OCI-LY7 (cell line): Measurements from ENCODE around the gene TSPAN9. TPM values are rescaled to one million over a fixed set of nuclear protein-coding genes. Genes with fewer than 3 reads are reported as not detected.

Experiments
- BruUV-seq: library from RNA; stranded (reverse); fragments of 400-500 nt; replicated peaks from 2 replicates; lab custom pipeline; 2021; lab: Mats Ljungman, UMichigan
- CTCF ChIA-PET: fragments of 300-600 bp; sonication (Branson Sonifier 250); formaldehyde crosslinking; loops from one replicate; lab custom pipeline; 2022; ENCODE audit warnings: antibody characterized with exemption; ENCODE audit not compliant: unreplicated experiment; lab: Charles Lee
- POLR2A ChIA-PET: fragments of 300-600 bp; sonication (Branson Sonifier 250); formaldehyde crosslinking; loops from one replicate; lab custom pipeline; 2022; ENCODE audit warnings: antibody characterized with exemption; lab: Charles Lee
- DNase-seq: peaks from one replicate; pipeline ENCODE4 v3.0.0-alpha.2; 2015; ENCODE audit warnings: low spot score
- H2AFZ ChIP-seq: fragments of 200-600 bp; sonication (generic), shearing (Covaris generic); 2 replicates; pipeline ENCODE4 v1.6.1; 2014; ENCODE audit warnings: mild to moderate bottlenecking, antibody characterized with exemption, low read length, moderate library complexity
- H3K27ac ChIP-seq: fragments of 200-600 bp; sonication (generic); 2 replicates; pipeline ENCODE4 v1.5.1; 2014; ENCODE audit warnings: mixed run types, low read depth, mild to moderate bottlenecking, moderate library complexity, low read length, inconsistent platforms; ENCODE audit not compliant: poor library complexity, severe bottlenecking
- H3K36me3 ChIP-seq: fragments of 200-600 bp; sonication (generic); 2 replicates; pipeline ENCODE4 v1.6.1; 2014; ENCODE audit warnings: mild to moderate bottlenecking, antibody characterized with exemption, low read length, moderate library complexity, mixed read lengths; ENCODE audit not compliant: insufficient read depth
- H3K4me1 ChIP-seq: fragments of 200-600 bp; sonication (generic); 2 replicates; pipeline ENCODE4 v1.5.1; 2014; ENCODE audit warnings: mild to moderate bottlenecking, low read length; ENCODE audit not compliant: insufficient read depth, poor library complexity, severe bottlenecking
- H3K4me2 ChIP-seq: fragments of 200-600 bp; sonication (generic); 2 replicates; pipeline ENCODE4 v1.6.1; 2014; ENCODE audit warnings: mild to moderate bottlenecking, low read length
- H3K4me3 ChIP-seq: fragments of 200-600 bp; sonication (generic); 2 replicates; pipeline ENCODE4 v1.5.1; 2014; ENCODE audit warnings: mild to moderate bottlenecking, low read depth, low read length; ENCODE audit not compliant: poor library complexity, severe bottlenecking
- H3K79me2 ChIP-seq: fragments of 200-600 bp; sonication (generic); 2 replicates; pipeline ENCODE4 v1.6.1; 2016; ENCODE audit warnings: low read depth, mild to moderate bottlenecking, low read length, moderate library complexity, mixed read lengths; ENCODE audit not compliant: insufficient read depth
- H3K9me2 ChIP-seq: fragments of 200-600 bp; sonication (generic); 2 replicates; pipeline ENCODE4 v1.6.1; 2016; ENCODE audit warnings: mild to moderate bottlenecking, low read length, mixed read lengths; ENCODE audit not compliant: insufficient read depth
- H3K9me3 ChIP-seq: fragments of 200-600 bp; sonication (generic); 2 replicates; pipeline ENCODE4 v1.6.1; 2014; ENCODE audit warnings: mild to moderate bottlenecking, mixed run types, low read length, mixed read lengths
- H4K20me1 ChIP-seq: fragments of 200-600 bp; sonication (generic); 2 replicates; pipeline ENCODE4 v1.6.1; 2014; ENCODE audit warnings: mild to moderate bottlenecking, antibody characterized with exemption, low read length, moderate library complexity, mixed read lengths; ENCODE audit not compliant: insufficient read depth
- CTCF ChIP-seq: fragments of 200-600 bp; sonication (generic); conservative IDR thresholded peaks from 2 replicates; pipeline ENCODE4 v1.5.1; 2014; ENCODE audit warnings: mild to moderate bottlenecking, antibody characterized with exemption, low read length, moderate library complexity, mixed read lengths
- EZH2phosphoT487 ChIP-seq: fragments of 200-600 bp; sonication (generic); IDR thresholded peaks from 2 replicates; pipeline ENCODE4 v1.6.1; 2018; ENCODE audit warnings: low read depth, borderline replicate concordance, mild to moderate bottlenecking, mixed run types, antibody characterized with exemption, low read length, moderate library complexity, mixed read lengths
- intact Hi-C: fragments of 100-400 bp; cut with micrococcal nuclease; formaldehyde crosslinking; loops from one replicate; pipeline ENCODE4 v1.10.0; 2022; ENCODE audit not compliant: unreplicated experiment
- total RNA-seq, 2 experiments: library from RNA; depleted of rRNA in 1 of 2; stranded (reverse); fragments of >200 nt in 1 of 2; shearing (Covaris generic) in 1 of 2; gene quantifications; 2 replicates each; pipeline ENCODE4 v1.2.3, GENCODE V29; 2014 to 2022

TSPAN9 gene
- total RNA-seq, 2 experiments from 2014 or later, result 0.50 to 0.74 TPM

DNA sequence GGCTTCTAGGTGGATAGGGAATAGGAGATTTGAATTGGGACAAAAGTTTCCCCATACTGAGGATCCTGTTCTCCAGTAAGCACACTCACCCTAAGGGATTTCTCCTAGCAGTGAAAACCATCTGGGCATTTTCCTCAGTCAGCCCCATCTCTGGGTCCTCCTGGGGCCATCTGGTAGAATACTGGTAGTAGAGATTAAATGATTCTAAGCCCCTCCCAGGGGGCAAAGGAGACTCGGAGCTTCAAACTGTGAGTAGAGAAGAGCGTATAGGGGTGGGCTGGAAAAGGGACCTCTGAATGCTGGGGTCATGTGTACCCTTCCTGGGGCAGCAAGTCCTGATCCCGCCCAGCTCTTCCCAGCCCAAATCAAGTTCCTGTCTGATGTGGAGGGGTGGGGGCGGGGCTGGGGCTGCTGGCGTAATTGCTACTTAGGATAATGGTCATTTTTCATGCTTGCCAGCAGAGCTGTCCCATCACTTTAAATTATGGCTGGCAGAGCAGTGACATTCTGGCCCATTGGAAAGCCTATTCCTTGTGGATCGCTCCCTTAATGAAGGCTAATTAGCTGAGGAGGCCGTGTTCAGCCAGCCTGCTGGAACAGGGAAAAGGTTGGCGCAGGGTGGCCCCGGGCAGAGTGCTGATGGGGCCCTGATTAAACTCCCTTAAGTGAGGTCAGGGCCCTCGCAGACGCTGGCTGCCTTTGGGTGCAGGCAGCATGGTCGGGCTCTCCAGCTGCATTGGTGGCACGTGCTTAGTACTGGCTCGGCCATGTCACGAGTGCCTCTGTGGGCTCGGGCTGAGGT lies 127.8 kb downstream of the TSPAN9 start:
- Histone ChIP-seq H3K27ac (no peak overlapping the region), H3K9me3 (no peaks in the 10 kb centered on the region), H2AFZ (no peak overlapping the region), H3K4me2 (no peak overlapping the region), H3K9me2 (no peaks in the 10 kb centered on the region), H3K36me3 (no peaks in the 10 kb centered on the region), H3K79me2 (no peaks in the 10 kb centered on the region), H3K4me3 (no peak overlapping the region), H4K20me1 (no peaks in the 10 kb centered on the region), H3K4me1 (no peaks in the 10 kb centered on the region)
- ChIA-PET POLR2A (no interaction called here), CTCF (interaction anchor here (0.6 kb wide), 2 partner anchors 10 to 41 kb away, joined by 4 to 5 read pairs; no protein-coding TSS in a partner anchor)
- BruUV-seq, result no TSS peak
- no peak for DNase-seq
- TF ChIP-seq CTCF (no peak), EZH2phosphoT487 (no peak)
- intact Hi-C loops, result loop anchor here (5.0 kb wide), 1 partner anchor 133 kb away; no protein-coding TSS in a partner anchor

DNA sequence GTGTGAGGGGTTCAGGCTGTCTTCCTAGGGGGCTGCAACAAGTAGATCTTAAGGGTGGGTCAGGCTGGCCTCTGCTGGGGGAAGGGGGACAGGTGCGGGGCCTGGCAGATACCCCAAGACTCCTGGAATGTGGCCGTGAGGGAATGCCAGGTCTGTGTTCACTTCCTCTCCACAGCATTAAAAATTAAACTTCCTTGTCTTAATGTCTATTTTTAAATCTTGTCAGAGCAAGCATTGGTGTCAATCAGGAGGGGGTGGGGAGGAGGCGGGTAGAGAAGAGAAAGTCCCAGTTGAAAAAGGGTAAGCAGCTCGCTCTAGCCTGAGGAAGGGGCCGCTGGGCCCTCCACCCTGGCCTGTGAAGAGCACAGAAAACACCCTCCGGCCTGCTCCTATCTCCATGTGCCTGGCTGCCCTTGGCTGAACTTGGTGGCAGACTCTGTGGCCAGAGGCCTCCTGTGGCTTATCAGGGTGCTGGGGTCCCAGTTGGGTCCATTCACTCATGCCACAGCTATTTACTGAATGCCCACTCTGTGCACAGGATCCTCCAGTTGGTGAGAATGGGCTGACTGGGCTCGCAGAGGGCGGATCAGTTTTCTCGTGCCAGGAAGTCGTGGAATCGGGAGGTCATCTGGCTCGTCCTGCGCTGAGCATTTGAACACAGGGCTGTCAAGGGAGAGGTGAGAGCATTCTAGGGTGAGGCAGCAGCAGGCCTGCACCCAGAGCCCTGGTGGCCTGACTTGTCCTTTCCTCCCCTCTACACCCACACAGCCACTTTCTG lies 128.8 kb downstream of the TSPAN9 start:
- TF ChIP-seq CTCF (no peak), EZH2phosphoT487 (no peak)
- no TSS peak for BruUV-seq
- Histone ChIP-seq H3K36me3 (no peaks in the 10 kb centered on the region), H3K4me2 (no peak overlapping the region), H3K9me2 (no peaks in the 10 kb centered on the region), H3K27ac (no peak overlapping the region), H2AFZ (no peak overlapping the region), H3K9me3 (no peaks in the 10 kb centered on the region), H3K79me2 (no peaks in the 10 kb centered on the region), H3K4me1 (no peaks in the 10 kb centered on the region), H4K20me1 (no peaks in the 10 kb centered on the region), H3K4me3 (no peak overlapping the region)
- intact Hi-C loops, result no loop called here
- DNase-seq, result no peak
- ChIA-PET CTCF (interaction anchor here (2.5 kb wide), 1 partner anchor 69 kb away, joined by 7 read pairs; no protein-coding TSS in a partner anchor), POLR2A (interaction anchor here (0.5 to 1.6 kb wide), 2 partner anchors 9 to 12 kb away, joined by 3 to 5 read pairs; no protein-coding TSS in a partner anchor)
